Osteoblast (primary cell): ENCODE measurements around the gene RPL5. TPM values are rescaled to one million over a fixed set of nuclear protein-coding genes. Genes with fewer than 3 reads are reported as not detected.

ENCODE experiments used
- DNase-seq: peaks from one replicate; pipeline ENCODE4 v3.0.0; 2011; ENCODE audit warnings: low spot score, mixed read lengths; ENCODE audit not compliant: insufficient read length; ENCODE audit errors: missing footprints
- H2AFZ ChIP-seq: 2 replicates; pipeline ENCODE4 v1.6.0; 2011; ENCODE audit warnings: mild to moderate bottlenecking, low read length
- H3K27ac ChIP-seq: 2 replicates; pipeline ENCODE4 v1.5.1; 2011; ENCODE audit warnings: mild to moderate bottlenecking, low read depth, low read length, moderate library complexity
- H3K27me3 ChIP-seq: 2 replicates; pipeline ENCODE4 v1.6.0; 2012; ENCODE audit warnings: mild to moderate bottlenecking, control low read depth, inconsistent platforms, low read length, moderate library complexity; ENCODE audit not compliant: insufficient read depth
- H3K36me3 ChIP-seq: 2 replicates; pipeline ENCODE4 v1.5.1; 2011; ENCODE audit warnings: mild to moderate bottlenecking, low read length, control low read depth, moderate library complexity; ENCODE audit not compliant: insufficient read depth
- H3K4me1 ChIP-seq: 2 replicates; pipeline ENCODE4 v1.5.1; 2011; ENCODE audit warnings: mild to moderate bottlenecking, low read length, control low read depth, moderate library complexity; ENCODE audit not compliant: insufficient read depth
- H3K4me2 ChIP-seq: 2 replicates; pipeline ENCODE4 v1.6.0; 2011; ENCODE audit warnings: mild to moderate bottlenecking, low read length; ENCODE audit not compliant: insufficient read depth
- H3K4me3 ChIP-seq: fragments of 200-600 bp; sonication (generic); 3 replicates; pipeline ENCODE4 v1.5.1; 2012; ENCODE audit warnings: mild to moderate bottlenecking, low read length, inconsistent platforms; ENCODE audit not compliant: insufficient read depth
- H3K79me2 ChIP-seq: 2 replicates; pipeline ENCODE4 v1.6.0; 2012; ENCODE audit warnings: mild to moderate bottlenecking, low read length, control low read depth, inconsistent platforms; ENCODE audit not compliant: insufficient read depth
- H3K9me3 ChIP-seq: 2 replicates; pipeline ENCODE4 v1.5.1; 2011; ENCODE audit warnings: low read depth, low read length, control low read depth
- H4K20me1 ChIP-seq: 2 replicates; pipeline ENCODE4 v1.6.0; 2012; ENCODE audit warnings: mild to moderate bottlenecking, low read length, control low read depth; ENCODE audit not compliant: insufficient read depth
- total RNA-seq: library from RNA; depleted of rRNA; stranded (reverse); fragments of >200 nt; gene quantifications from 2 replicates; pipeline ENCODE4 v1.2.3, GENCODE V29; 2012
- TF ChIP-seq, protein P1 (sequence below): IDR thresholded peaks from 2 replicates; pipeline ENCODE4 v1.5.1; 2011; ENCODE audit warnings: mild to moderate bottlenecking, low read depth, low read length, moderate library complexity; ENCODE audit errors: extremely low read depth

The RPL5 gene
- total RNA-seq, 1 donor: 827 TPM

DNA sequence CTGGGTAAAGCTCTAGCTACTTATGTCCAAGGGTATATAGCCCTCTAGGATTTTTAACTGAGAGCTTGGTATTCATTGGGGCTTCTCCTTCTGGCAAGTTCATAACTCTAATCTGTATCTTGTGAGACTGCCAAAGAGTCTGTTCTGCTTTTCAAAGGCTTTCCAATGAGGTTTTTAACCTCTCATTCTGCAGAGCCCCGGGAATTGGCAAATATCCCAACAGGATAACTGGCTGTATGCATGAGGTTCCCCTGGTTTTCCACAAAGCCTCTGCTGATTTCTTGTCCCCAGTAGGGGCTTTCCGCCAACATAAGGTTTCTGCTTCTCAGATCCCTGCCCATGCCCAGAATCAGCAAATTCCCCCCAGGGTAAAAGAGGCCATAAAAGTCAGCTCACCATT lies 40.9 kb downstream of the RPL5 start:
- TF ChIP-seq, protein P1, sequence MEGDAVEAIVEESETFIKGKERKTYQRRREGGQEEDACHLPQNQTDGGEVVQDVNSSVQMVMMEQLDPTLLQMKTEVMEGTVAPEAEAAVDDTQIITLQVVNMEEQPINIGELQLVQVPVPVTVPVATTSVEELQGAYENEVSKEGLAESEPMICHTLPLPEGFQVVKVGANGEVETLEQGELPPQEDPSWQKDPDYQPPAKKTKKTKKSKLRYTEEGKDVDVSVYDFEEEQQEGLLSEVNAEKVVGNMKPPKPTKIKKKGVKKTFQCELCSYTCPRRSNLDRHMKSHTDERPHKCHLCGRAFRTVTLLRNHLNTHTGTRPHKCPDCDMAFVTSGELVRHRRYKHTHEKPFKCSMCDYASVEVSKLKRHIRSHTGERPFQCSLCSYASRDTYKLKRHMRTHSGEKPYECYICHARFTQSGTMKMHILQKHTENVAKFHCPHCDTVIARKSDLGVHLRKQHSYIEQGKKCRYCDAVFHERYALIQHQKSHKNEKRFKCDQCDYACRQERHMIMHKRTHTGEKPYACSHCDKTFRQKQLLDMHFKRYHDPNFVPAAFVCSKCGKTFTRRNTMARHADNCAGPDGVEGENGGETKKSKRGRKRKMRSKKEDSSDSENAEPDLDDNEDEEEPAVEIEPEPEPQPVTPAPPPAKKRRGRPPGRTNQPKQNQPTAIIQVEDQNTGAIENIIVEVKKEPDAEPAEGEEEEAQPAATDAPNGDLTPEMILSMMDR: no peak

DNA sequence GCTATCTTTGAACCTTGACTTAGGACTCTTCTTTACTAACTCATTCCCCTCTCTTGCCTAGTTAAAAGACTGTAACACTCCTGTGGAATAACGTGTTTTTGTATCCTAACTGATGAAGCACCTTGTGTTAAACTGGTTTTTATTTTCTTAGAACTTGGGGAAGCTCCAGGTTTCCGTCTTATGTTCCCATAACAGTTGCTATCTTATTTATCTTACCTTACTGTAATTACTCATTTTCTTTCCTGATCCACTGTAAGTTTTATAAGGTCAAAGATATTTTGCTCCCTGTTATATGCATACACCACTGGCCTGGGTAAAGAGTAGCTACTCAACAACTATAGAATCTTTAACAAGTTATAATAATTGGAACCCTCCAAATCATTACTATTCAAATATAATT lies 43.1 kb downstream of the RPL5 start:
- no peak overlapping the region for H3K4me3 ChIP-seq
- H3K9me3 ChIP-seq: no peaks in the 10 kb centered on the region
- peaks cover 5% of the 10 kb centered on the region for H3K4me1 ChIP-seq
- no peaks in the 10 kb centered on the region for H3K27me3 ChIP-seq
- H3K4me2 ChIP-seq: no peak overlapping the region
- no peak overlapping the region for H2AFZ ChIP-seq
- H3K27ac ChIP-seq: no peak overlapping the region
- no peaks in the 10 kb centered on the region for H3K36me3 ChIP-seq
- no peaks in the 10 kb centered on the region for H4K20me1 ChIP-seq
- no peak for DNase-seq
- H3K79me2 ChIP-seq: no peaks in the 10 kb centered on the region
- TF ChIP-seq, protein P1: no peak

More for the DNA sequence above, 40.9 kb downstream of the RPL5 start:
- H3K4me1 ChIP-seq: peaks cover 5% of the 10 kb centered on the region
- no peaks in the 10 kb centered on the region for H3K27me3 ChIP-seq
- H3K36me3 ChIP-seq: no peaks in the 10 kb centered on the region
- no peaks in the 10 kb centered on the region for H3K9me3 ChIP-seq
- no peak for DNase-seq
- H3K4me2 ChIP-seq: no peak overlapping the region
- H3K79me2 ChIP-seq: no peaks in the 10 kb centered on the region
- H3K4me3 ChIP-seq: no peak overlapping the region
- no peak overlapping the region for H2AFZ ChIP-seq
- no peaks in the 10 kb centered on the region for H4K20me1 ChIP-seq
- no peak overlapping the region for H3K27ac ChIP-seq

DNA sequence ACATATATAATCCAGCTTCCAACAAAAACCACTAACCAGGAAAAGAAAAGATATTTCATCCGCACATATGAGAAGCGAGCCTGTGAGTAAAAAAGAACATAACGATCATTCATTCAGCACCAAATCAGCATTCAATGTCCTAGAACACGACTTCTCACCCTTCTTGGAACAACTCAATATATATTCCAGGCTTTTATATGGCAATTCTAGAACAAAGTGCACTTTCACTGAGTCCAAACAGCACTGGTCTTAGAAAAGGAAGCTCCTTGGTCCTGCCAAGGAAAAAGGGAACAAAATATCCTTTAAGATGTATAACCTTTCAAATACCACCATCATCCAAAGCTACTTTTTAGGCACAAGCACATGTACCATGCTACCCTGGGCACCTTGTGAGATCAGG lies 44.5 kb downstream of the RPL5 start:
- no peak overlapping the region for H3K4me3 ChIP-seq
- peak; percentile 22 for DNase-seq

DNA sequence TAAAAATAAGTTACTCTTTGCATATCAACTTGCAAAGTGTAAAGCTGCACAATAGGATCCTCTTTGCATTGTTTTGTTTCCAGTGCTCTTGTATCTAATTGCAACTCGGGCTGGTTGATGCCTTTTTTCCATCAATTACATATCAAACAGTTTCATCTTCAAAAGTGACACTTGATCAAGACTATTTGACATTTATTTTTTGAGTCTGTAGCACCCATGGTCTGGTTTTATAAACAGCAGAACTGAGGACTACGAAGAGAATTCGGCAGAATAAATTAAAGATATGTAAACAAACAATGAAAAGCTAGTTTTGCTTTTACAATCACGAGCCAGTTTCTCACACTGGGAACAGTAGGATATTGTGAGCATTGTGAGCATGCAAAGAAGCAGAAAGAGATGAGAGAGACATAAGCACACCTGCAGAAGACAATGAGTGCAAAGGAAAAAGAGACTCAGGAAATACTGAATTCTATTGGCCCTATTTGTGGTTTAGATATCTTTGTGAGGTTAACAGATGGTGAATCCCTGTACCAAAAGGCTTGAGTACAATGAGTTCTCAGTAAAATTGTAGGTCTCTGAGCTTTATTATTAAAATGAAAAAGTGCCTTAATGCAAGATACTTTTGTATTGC lies 45.4 kb downstream of the RPL5 start:
- Histone ChIP-seq H3K27me3 (no peaks in the 10 kb centered on the region), H3K4me2 (peak overlapping the region; percentile 60), H2AFZ (no peak overlapping the region), H3K4me3 (peak overlapping the region; percentile 10), H4K20me1 (no peaks in the 10 kb centered on the region), H3K36me3 (no peaks in the 10 kb centered on the region), H3K79me2 (no peaks in the 10 kb centered on the region), H3K4me1 (peaks cover 5% of the 10 kb centered on the region), H3K27ac (no peak overlapping the region), H3K9me3 (no peaks in the 10 kb centered on the region)
- TF ChIP-seq, protein P1: no peak
- DNase-seq: peak; percentile 42

More for the DNA sequence above, 44.5 kb downstream of the RPL5 start:
- Histone ChIP-seq H3K79me2 (no peaks in the 10 kb centered on the region), H3K36me3 (no peaks in the 10 kb centered on the region), H3K27me3 (no peaks in the 10 kb centered on the region), H3K4me2 (no peak overlapping the region), H3K9me3 (no peaks in the 10 kb centered on the region), H2AFZ (no peak overlapping the region), H3K4me1 (peaks cover 5% of the 10 kb centered on the region), H3K27ac (no peak overlapping the region), H4K20me1 (no peaks in the 10 kb centered on the region)
- TF ChIP-seq, protein P1: no peak
